SK-N-SH (cell line): Measurements from ENCODE around the gene OPRM1. TPM values are rescaled to one million over a fixed set of nuclear protein-coding genes. Genes with fewer than 3 reads are reported as not detected.

Source experiments
- CTCF ChIA-PET: fragments of 300-600, 350-600 bp; formaldehyde crosslinking; extraction: SDS; loops from one replicate; lab custom pipeline; 2021; lab: Yijun Ruan, JAX
- POLR2A ChIA-PET: fragments of 350-600 bp; sonication (Branson Sonifier 250); formaldehyde crosslinking; extraction: SDS; loops from one replicate; lab custom pipeline; 2020; ENCODE audit warnings: antibody characterized with exemption, inconsistent platforms; lab: Yijun Ruan, JAX
- DNase-seq: peaks from one replicate; pipeline ENCODE4 v3.0.0; 2012
- H2AFZ ChIP-seq: fragments of 200-600 bp; sonication (generic); 2 replicates; pipeline ENCODE4 v1.8.1; 2016; ENCODE audit warnings: antibody characterized with exemption, mild to moderate bottlenecking, low read depth
- H3F3A ChIP-seq: fragments of 200-600 bp; sonication (generic); replicated peaks from 2 replicates; pipeline ENCODE3; 2016; ENCODE audit warnings: antibody characterized with exemption, mild to moderate bottlenecking; ENCODE audit not compliant: insufficient read depth
- H3K27ac ChIP-seq, 2 experiments: fragments of 200-500 bp in 1 of 2; fragments of 200-600 bp in 1 of 2; sonication (Bioruptor generic) in 1 of 2; sonication (generic), shearing (Covaris generic) in 1 of 2; 2 replicates each; pipeline versions ENCODE4 v1.5.1 to v1.6.1; 2014 to 2016; ENCODE audit warnings: low read depth in 2 of 2, inconsistent platforms in 1 of 2, low read length in 1 of 2, mild to moderate bottlenecking in 1 of 2, mixed read lengths in 1 of 2
- H3K27me3 ChIP-seq: fragments of 200-600 bp; sonication (generic), shearing (Covaris generic); 2 replicates; pipeline ENCODE4 v1.6.1; 2016; ENCODE audit warnings: mixed run types; ENCODE audit not compliant: insufficient read depth
- H3K36me3 ChIP-seq, 2 experiments: fragments of 200-500 bp in 1 of 2; fragments of 200-600 bp in 1 of 2; sonication (Bioruptor generic) in 1 of 2; sonication (generic) in 1 of 2; replicated peaks in 1 of 2; 2 replicates each; pipeline versions ENCODE3 to v1.5.1; 2014 to 2016; ENCODE audit warnings: low read length in 1 of 2, mild to moderate bottlenecking in 1 of 2; ENCODE audit not compliant: insufficient read depth in 2 of 2, control insufficient read depth in 1 of 2
- H3K4me1 ChIP-seq, 2 experiments: fragments of 200-500 bp in 1 of 2; fragments of 200-600 bp in 1 of 2; sonication (Bioruptor generic) in 1 of 2; sonication (generic), shearing (Covaris generic) in 1 of 2; 2 replicates each; pipeline versions ENCODE4 v1.5.1 to v1.6.1; 2014 to 2016; ENCODE audit warnings: low read depth in 1 of 2, low read length in 1 of 2, mixed run types in 1 of 2; ENCODE audit not compliant: insufficient read depth in 2 of 2, control insufficient read depth in 1 of 2
- H3K4me2 ChIP-seq: fragments of 200-600 bp; sonication (generic), shearing (Covaris generic); 2 replicates; pipeline ENCODE4 v1.6.1; 2017; ENCODE audit warnings: mixed run types
- H3K4me3 ChIP-seq, 2 experiments: fragments of 200-500 bp in 1 of 2; fragments of 200-600 bp in 1 of 2; sonication (Bioruptor generic) in 1 of 2; sonication (generic), shearing (Covaris generic) in 1 of 2; 2 replicates each; pipeline versions ENCODE4 v1.5.1 to v1.8.1; 2014 to 2016; ENCODE audit warnings: low read depth in 2 of 2, inconsistent platforms in 1 of 2, low read length in 1 of 2, mild to moderate bottlenecking in 1 of 2, mixed read lengths in 1 of 2, moderate library complexity in 1 of 2
- H3K79me2 ChIP-seq: fragments of 200-600 bp; sonication (generic); 2 replicates; pipeline ENCODE4 v1.8.1; 2017; ENCODE audit warnings: mild to moderate bottlenecking; ENCODE audit not compliant: insufficient read depth
- H3K9ac ChIP-seq: fragments of 200-600 bp; sonication (generic); 2 replicates; pipeline ENCODE4 v1.6.1; 2017; ENCODE audit warnings: mixed run types
- H3K9me2 ChIP-seq: fragments of 200-600 bp; sonication (generic); 2 replicates; pipeline ENCODE4 v1.6.1; 2017; ENCODE audit warnings: mixed run types
- H3K9me3 ChIP-seq: fragments of 200-600 bp; sonication (generic); 2 replicates; pipeline ENCODE4 v1.6.1; 2017; ENCODE audit warnings: mixed run types, mild to moderate bottlenecking, moderate library complexity
- H4K20me1 ChIP-seq: fragments of 200-600 bp; sonication (generic); 2 replicates; pipeline ENCODE4 v1.6.1; 2017; ENCODE audit warnings: mild to moderate bottlenecking, mixed run types; ENCODE audit not compliant: insufficient read depth
- EP300 ChIP-seq, 2 experiments: IDR thresholded peaks; 2 replicates each; pipeline versions ENCODE4 v1.4.0 to v1.6.1; 2012; ENCODE audit warnings: borderline replicate concordance in 1 of 2, low read depth in 1 of 2, low read length in 1 of 2
- EZH2phosphoT487 ChIP-seq: fragments of 200-600 bp; sonication (generic); IDR thresholded peaks from 2 replicates; pipeline ENCODE4 v1.6.1; 2017; ENCODE audit warnings: low read depth, mixed run types, mild to moderate bottlenecking, antibody characterized with exemption, moderate library complexity, borderline replicate concordance
- FOSL2 ChIP-seq: IDR thresholded peaks from 2 replicates; pipeline ENCODE4 v1.4.0; 2012; ENCODE audit warnings: low read depth, mild to moderate bottlenecking, moderate library complexity, borderline replicate concordance
- FOXJ3 ChIP-seq: sonication (generic); formaldehyde crosslinking; IDR thresholded peaks from 2 replicates; pipeline ENCODE4 v1.5.1; 2020; ENCODE audit warnings: mild to moderate bottlenecking, missing genetic modification reagents
- FOXM1 ChIP-seq: IDR thresholded peaks from 2 replicates; pipeline ENCODE4 v1.4.0; 2012; ENCODE audit warnings: low read depth, mild to moderate bottlenecking
- GATA2 ChIP-seq: sonication (generic); formaldehyde crosslinking; IDR thresholded peaks from 2 replicates; pipeline ENCODE4 v1.5.0; 2020; ENCODE audit warnings: mild to moderate bottlenecking, missing genetic modification reagents
- JUND ChIP-seq: IDR thresholded peaks from 2 replicates; pipeline ENCODE4 v1.4.0; 2012
- MEF2A ChIP-seq: IDR thresholded peaks from 2 replicates; pipeline ENCODE4 v1.4.0; 2012; ENCODE audit warnings: low read depth, borderline replicate concordance
- MXI1 ChIP-seq: IDR thresholded peaks from 2 replicates; pipeline ENCODE4 v1.6.1; 2012; ENCODE audit warnings: mild to moderate bottlenecking, low read depth, low read length, improper control_type of control experiment
- RAD21 ChIP-seq: IDR thresholded peaks from 2 replicates; pipeline ENCODE4 v1.6.1; 2012; ENCODE audit warnings: mild to moderate bottlenecking, low read length
- RCOR1 ChIP-seq: fragments of 150-350 bp; IDR thresholded peaks from 2 replicates; pipeline ENCODE4 v1.6.1; 2017; ENCODE audit warnings: antibody characterized with exemption, low read length
- REST ChIP-seq: IDR thresholded peaks from 2 replicates; pipeline ENCODE4 v1.6.1; 2012; ENCODE audit warnings: mild to moderate bottlenecking, low read depth, low read length, moderate library complexity
- RFX5 ChIP-seq: IDR thresholded peaks from 2 replicates; pipeline ENCODE4 v1.6.1; 2012; ENCODE audit warnings: mild to moderate bottlenecking, improper control_type of control experiment, low read length
- TCF12 ChIP-seq: IDR thresholded peaks from 2 replicates; pipeline ENCODE4 v1.4.0; 2012
- TEAD4 ChIP-seq: IDR thresholded peaks from 2 replicates; pipeline ENCODE4 v1.4.0; 2012; ENCODE audit warnings: mild to moderate bottlenecking, borderline replicate concordance; ENCODE audit not compliant: insufficient read depth
- WGBS: methylation state at CpG from one replicate; pipeline ENCODE4 v1.1.6; 2017; ENCODE audit warnings: low lambda C conversion rate; 5-methylcytosine and 5-hydroxymethylcytosine counted together
- polyA plus RNA-seq, 3 experiments: library from polyadenylated mRNA; depleted of rRNA; stranded (reverse); fragments of >200 nt; gene quantifications; 2 replicates each; pipeline ENCODE4 v1.2.3, GENCODE V29; 2012
- TF ChIP-seq, protein P1 (sequence below): IDR thresholded peaks from 2 replicates; pipeline ENCODE4 v1.4.0; 2012; ENCODE audit warnings: low read depth
- TF ChIP-seq, protein P2 (sequence below): IDR thresholded peaks from 2 replicates; pipeline ENCODE4; 2012
- TF ChIP-seq, protein P3 (sequence below): IDR thresholded peaks from 2 replicates; pipeline ENCODE4 v1.4.0; 2012; ENCODE audit warnings: low read depth, borderline replicate concordance

OPRM1 gene
- polyA plus RNA-seq, 1 of the 3 experiments (the other 2 are of a cell fraction): 0.15 TPM

GRCh38 chr6:153994811-153995210 lies 44.2 kb upstream of the OPRM1 start:
- Histone ChIP-seq H3K79me2 (no peaks in the 10 kb centered on the region), H3F3A (no peaks in the 10 kb centered on the region), H3K27me3 (no peaks in the 10 kb centered on the region), H3K36me3 (no peaks in the 10 kb centered on the region), H3K27ac (no peak overlapping the region), H3K4me3 (no peak overlapping the region), H3K9me2 (no peaks in the 10 kb centered on the region), H2AFZ (no peak overlapping the region), H3K4me1 (peaks cover 0 to 3% of the 10 kb centered on the region in 2 experiments; a peak in 2 of 4 replicates), H3K9me3 (no peaks in the 10 kb centered on the region), H3K4me2 (no peak overlapping the region), H3K9ac (no peak overlapping the region), H4K20me1 (no peaks in the 10 kb centered on the region)
- DNase-seq: no peak
- no peak for TF ChIP-seq FOXM1
- TF ChIP-seq, protein P1, sequence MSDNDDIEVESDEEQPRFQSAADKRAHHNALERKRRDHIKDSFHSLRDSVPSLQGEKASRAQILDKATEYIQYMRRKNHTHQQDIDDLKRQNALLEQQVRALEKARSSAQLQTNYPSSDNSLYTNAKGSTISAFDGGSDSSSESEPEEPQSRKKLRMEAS: no peak
- no peak for TF ChIP-seq TEAD4
- TF ChIP-seq EZH2phosphoT487: no peak
- no peak for TF ChIP-seq REST
- TF ChIP-seq JUND: no peak
- no peak for TF ChIP-seq GATA2
- TF ChIP-seq MEF2A: no peak
- TF ChIP-seq RFX5: no peak
- TF ChIP-seq, protein P2, sequence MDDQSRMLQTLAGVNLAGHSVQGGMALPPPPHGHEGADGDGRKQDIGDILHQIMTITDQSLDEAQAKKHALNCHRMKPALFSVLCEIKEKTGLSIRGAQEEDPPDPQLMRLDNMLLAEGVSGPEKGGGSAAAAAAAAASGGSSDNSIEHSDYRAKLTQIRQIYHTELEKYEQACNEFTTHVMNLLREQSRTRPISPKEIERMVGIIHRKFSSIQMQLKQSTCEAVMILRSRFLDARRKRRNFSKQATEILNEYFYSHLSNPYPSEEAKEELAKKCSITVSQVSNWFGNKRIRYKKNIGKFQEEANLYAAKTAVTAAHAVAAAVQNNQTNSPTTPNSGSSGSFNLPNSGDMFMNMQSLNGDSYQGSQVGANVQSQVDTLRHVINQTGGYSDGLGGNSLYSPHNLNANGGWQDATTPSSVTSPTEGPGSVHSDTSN: no peak
- no peak for TF ChIP-seq FOSL2
- ChIA-PET POLR2A (no interaction called here), CTCF (no interaction called here)
- 31% methylated on average over 2 of the region's 2 CpGs for WGBS

DNA sequence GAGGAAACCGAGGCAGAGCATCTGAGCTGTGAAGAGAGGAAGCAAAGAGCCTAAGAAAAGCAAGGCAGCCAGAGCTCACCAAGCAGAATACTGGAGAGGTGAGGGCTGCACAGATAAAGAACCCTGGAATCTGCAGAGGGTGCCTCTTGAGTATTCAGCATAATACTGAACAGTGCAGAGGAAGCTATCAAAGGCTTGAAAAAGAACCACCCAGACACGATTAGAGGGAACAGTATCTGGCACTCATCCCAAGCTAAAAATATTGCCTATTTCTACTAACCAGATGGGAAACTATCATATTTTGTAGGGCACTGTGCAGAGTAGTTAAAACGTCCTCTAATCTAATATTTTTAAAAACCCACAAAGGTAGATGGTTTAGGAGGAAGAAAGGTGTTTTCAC lies 41.8 kb upstream of the OPRM1 start:
- H3K27ac ChIP-seq: no peak overlapping the region
- peaks cover 0 to 3% of the 10 kb centered on the region in 2 experiments; a peak in 2 of 4 replicates for H3K4me1 ChIP-seq
- H3K9me2 ChIP-seq: no peaks in the 10 kb centered on the region
- H3K9ac ChIP-seq: no peak overlapping the region
- H3K4me2 ChIP-seq: no peak overlapping the region
- H2AFZ ChIP-seq: no peak overlapping the region
- no peak for DNase-seq
- H3K36me3 ChIP-seq: no peaks in the 10 kb centered on the region
- CTCF ChIA-PET: no interaction called here
- POLR2A ChIA-PET: no interaction called here
- H3K79me2 ChIP-seq: no peaks in the 10 kb centered on the region
- 28% methylated on average over 3 of the region's 3 CpGs for WGBS
- H3K4me3 ChIP-seq: no peak overlapping the region
- no peaks in the 10 kb centered on the region for H4K20me1 ChIP-seq
- no peaks in the 10 kb centered on the region for H3K9me3 ChIP-seq
- H3K27me3 ChIP-seq: no peaks in the 10 kb centered on the region
- no peaks in the 10 kb centered on the region for H3F3A ChIP-seq
- TF ChIP-seq RCOR1 (no peak), FOXJ3 (CRISPR knock-in tag) (no peak), TCF12 (no peak), EP300 (IDR thresholded peaks at IDR 0.05; ENCODE audit: borderline replicate concordance in 1 of 2, low read depth in 1 of 2, low read length in 1 of 2) (no peak), RFX5 (no peak), REST (no peak), MXI1 (no peak), FOSL2 (no peak), RAD21 (no peak)
- TF ChIP-seq, protein P3, sequence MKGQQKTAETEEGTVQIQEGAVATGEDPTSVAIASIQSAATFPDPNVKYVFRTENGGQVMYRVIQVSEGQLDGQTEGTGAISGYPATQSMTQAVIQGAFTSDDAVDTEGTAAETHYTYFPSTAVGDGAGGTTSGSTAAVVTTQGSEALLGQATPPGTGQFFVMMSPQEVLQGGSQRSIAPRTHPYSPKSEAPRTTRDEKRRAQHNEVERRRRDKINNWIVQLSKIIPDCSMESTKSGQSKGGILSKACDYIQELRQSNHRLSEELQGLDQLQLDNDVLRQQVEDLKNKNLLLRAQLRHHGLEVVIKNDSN: no peak
- TF ChIP-seq, protein P1: no peak
